ENCODE measurements around the gene KCNG2. TPM values are rescaled to one million over a fixed set of nuclear protein-coding genes. Genes with fewer than 3 reads are reported as not detected.

Gene KCNG2
- total RNA-seq, 1 donor from 2014 or later: not detected

GRCh38 chr18:79910563-79911343, 113.0 kb downstream of the KCNG2 start:
- Histone ChIP-seq H3K4me1 (peaks cover 6% of the 10 kb centered on the region), H3K4me3 (peak overlapping the region; percentile 42), H3K27ac (no peak overlapping the region), H2AFZ (replicated peaks) (peak overlapping the region; percentile 42), H3K9ac (no peak overlapping the region), H3K36me3 (no peaks in the 10 kb centered on the region), H3K9me3 (ENCODE audit: low read depth) (no peaks in the 10 kb centered on the region), H3K27me3 (peaks cover 5% of the 10 kb centered on the region), H3K79me2 (ENCODE audit: low read depth) (no peaks in the 10 kb centered on the region), H3K4me2 (peak overlapping the region; percentile 76), H4K20me1 (ENCODE audit: low read depth) (no peaks in the 10 kb centered on the region), H3F3A (ENCODE audit: low read depth) (no peaks in the 10 kb centered on the region)
- peaks cover 17% of the 10 kb centered on the region for H3K9me3 Mint-ChIP-seq
- TF ChIP-seq, protein P1, sequence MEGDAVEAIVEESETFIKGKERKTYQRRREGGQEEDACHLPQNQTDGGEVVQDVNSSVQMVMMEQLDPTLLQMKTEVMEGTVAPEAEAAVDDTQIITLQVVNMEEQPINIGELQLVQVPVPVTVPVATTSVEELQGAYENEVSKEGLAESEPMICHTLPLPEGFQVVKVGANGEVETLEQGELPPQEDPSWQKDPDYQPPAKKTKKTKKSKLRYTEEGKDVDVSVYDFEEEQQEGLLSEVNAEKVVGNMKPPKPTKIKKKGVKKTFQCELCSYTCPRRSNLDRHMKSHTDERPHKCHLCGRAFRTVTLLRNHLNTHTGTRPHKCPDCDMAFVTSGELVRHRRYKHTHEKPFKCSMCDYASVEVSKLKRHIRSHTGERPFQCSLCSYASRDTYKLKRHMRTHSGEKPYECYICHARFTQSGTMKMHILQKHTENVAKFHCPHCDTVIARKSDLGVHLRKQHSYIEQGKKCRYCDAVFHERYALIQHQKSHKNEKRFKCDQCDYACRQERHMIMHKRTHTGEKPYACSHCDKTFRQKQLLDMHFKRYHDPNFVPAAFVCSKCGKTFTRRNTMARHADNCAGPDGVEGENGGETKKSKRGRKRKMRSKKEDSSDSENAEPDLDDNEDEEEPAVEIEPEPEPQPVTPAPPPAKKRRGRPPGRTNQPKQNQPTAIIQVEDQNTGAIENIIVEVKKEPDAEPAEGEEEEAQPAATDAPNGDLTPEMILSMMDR (IDR thresholded peaks at IDR 0.05): no peak
- TF ChIP-seq EZH2 (IDR thresholded peaks at IDR 0.05) (no peak), EZH2phosphoT487 (IDR thresholded peaks at IDR 0.05) (no peak)
- H3K4me1 Mint-ChIP-seq: peaks cover 10% of the 10 kb centered on the region
- no peak overlapping the region for H3K27ac Mint-ChIP-seq
- no peaks in the 10 kb centered on the region for H3K27me3 Mint-ChIP-seq (ENCODE audit: insufficient read depth, low read depth)
- no peak overlapping the region for H3K4me3 Mint-ChIP-seq
- peaks cover 51% of the 10 kb centered on the region for H3K36me3 Mint-ChIP-seq
- no peak for DNase-seq (ENCODE audit: low spot score)

DNA sequence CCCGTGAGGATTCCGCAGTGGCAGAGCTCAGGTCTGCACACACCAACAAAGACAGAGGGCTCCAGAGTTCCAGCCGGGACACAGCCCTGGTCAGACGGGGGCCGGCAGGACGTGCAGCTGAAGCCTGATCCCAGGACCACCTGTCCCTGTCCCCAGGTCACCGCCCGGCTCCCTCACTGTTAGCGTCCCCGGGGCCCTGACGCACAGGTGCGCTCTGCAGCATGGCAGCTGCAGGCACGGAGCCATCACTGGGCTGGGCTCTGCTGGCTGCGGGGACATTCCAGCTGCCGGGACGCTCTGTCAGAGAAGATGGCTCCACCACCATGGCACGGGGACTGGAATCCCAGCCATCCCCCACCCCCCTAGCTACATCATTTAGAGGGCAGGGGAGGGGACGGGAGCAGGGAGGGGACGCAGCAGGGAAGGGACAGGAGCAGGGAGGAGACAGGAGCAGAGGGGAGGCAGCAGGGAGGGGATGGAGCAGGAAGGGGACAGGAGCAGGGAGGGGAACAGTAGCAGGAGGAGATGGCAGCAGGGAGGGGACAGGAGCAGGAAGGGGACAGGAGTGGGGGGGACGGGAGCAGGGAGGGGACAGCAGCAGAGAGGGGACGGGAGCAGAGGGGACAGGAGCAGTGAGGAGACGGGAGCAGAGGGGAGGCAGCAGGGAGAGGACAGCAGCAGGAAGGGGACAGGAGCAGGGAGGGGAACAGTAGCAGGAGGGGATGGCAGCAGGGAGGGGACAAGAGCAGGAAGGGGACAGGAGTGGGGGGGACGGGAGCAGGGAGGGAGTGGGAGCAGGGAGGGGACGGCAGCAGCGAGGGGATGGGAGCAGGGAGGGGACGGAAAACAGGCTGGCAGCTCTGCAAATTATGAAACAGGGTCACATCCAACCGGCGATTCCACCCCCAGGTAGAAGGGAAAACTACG, 113.9 kb downstream of the KCNG2 start:
- Histone ChIP-seq H3K9me3 (ENCODE audit: low read depth) (no peaks in the 10 kb centered on the region), H3K9ac (no peak overlapping the region), H3K79me2 (ENCODE audit: low read depth) (no peaks in the 10 kb centered on the region), H3K27ac (no peak overlapping the region), H3K27me3 (peaks cover 5% of the 10 kb centered on the region), H2AFZ (replicated peaks) (peak overlapping the region; percentile 42), H3K4me3 (peak overlapping the region; percentile 42), H3K36me3 (no peaks in the 10 kb centered on the region), H3K4me2 (peak overlapping the region; percentile 76), H3K4me1 (peaks cover 6% of the 10 kb centered on the region), H3F3A (ENCODE audit: low read depth) (no peaks in the 10 kb centered on the region), H4K20me1 (ENCODE audit: low read depth) (no peaks in the 10 kb centered on the region)
- TF ChIP-seq, protein P1 (IDR thresholded peaks at IDR 0.05): no peak
- TF ChIP-seq EZH2 (IDR thresholded peaks at IDR 0.05) (no peak), EZH2phosphoT487 (IDR thresholded peaks at IDR 0.05) (no peak)
- H3K27ac Mint-ChIP-seq: no peak overlapping the region
- peaks cover 51% of the 10 kb centered on the region for H3K36me3 Mint-ChIP-seq
- peak; percentile 67 for DNase-seq (ENCODE audit: low spot score)
- H3K4me1 Mint-ChIP-seq: peaks cover 10% of the 10 kb centered on the region
- H3K4me3 Mint-ChIP-seq: no peak overlapping the region
- no peaks in the 10 kb centered on the region for H3K27me3 Mint-ChIP-seq (ENCODE audit: insufficient read depth, low read depth)
- peaks cover 20% of the 10 kb centered on the region for H3K9me3 Mint-ChIP-seq

GRCh38 chr18:79912409-79912991, 114.8 kb downstream of the KCNG2 start:
- H3K4me3 ChIP-seq: no peak overlapping the region
- peaks cover 25% of the 10 kb centered on the region for H3K9me3 Mint-ChIP-seq
- H3K4me3 Mint-ChIP-seq: no peak overlapping the region
- no peaks in the 10 kb centered on the region for H3K79me2 ChIP-seq (ENCODE audit: low read depth)
- H3K4me1 ChIP-seq: peaks cover 6% of the 10 kb centered on the region
- no peak for DNase-seq (ENCODE audit: low spot score)
- no peak overlapping the region for H3K4me2 ChIP-seq
- no peaks in the 10 kb centered on the region for H3F3A ChIP-seq (ENCODE audit: low read depth)
- peaks cover 10% of the 10 kb centered on the region for H3K4me1 Mint-ChIP-seq
- H3K9ac ChIP-seq: no peak overlapping the region
- H3K9me3 ChIP-seq (ENCODE audit: low read depth): no peaks in the 10 kb centered on the region
- peaks cover 5% of the 10 kb centered on the region for H3K27me3 ChIP-seq
- no peaks in the 10 kb centered on the region for H4K20me1 ChIP-seq (ENCODE audit: low read depth)
- H3K27me3 Mint-ChIP-seq (ENCODE audit: insufficient read depth, low read depth): no peaks in the 10 kb centered on the region
- H3K27ac ChIP-seq: no peak overlapping the region
- H3K36me3 Mint-ChIP-seq: peaks cover 53% of the 10 kb centered on the region
- TF ChIP-seq EZH2phosphoT487 (IDR thresholded peaks at IDR 0.05) (no peak), EZH2 (IDR thresholded peaks at IDR 0.05) (no peak)
- TF ChIP-seq, protein P1 (IDR thresholded peaks at IDR 0.05): no peak
- no peaks in the 10 kb centered on the region for H3K36me3 ChIP-seq
- H2AFZ ChIP-seq (replicated peaks): no peak overlapping the region
- H3K27ac Mint-ChIP-seq: no peak overlapping the region

Data from neural progenitor cell (in vitro differentiated cells).